ENCODE measurements around the gene MARCHF9.

The MARCHF9 gene

DNA sequence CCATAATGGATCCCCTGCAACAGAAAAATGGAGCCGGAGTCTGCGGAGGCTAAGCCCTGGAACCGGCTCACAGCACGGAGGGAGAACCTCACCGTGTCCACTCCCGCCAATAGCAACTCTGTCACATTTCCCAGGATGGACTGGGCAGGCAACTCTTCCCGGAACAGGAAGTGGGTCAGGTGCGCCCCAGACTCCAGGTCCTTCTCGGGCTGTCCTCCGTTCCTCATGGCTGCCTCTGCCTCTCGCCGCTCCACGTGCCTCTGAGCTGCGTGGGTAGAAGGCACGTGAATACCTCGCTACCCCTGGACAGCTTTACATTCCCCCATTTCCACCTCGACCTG lies 9.7 kb downstream of the MARCHF9 start:
- no peak for DNase-seq (ENCODE audit: low read depth, low spot score)
- H3K4me3 ChIP-seq (ENCODE audit: low read depth, low read length) = peak overlapping the region; percentile 46
- CTCF ChIA-PET = interaction anchor here (0.6 to 5.4 kb wide), 10 partner anchors 8 to 142 kb away, joined by 3 to 44 read pairs (median 3); no protein-coding TSS in a partner anchor
- TF ChIP-seq, protein P1, sequence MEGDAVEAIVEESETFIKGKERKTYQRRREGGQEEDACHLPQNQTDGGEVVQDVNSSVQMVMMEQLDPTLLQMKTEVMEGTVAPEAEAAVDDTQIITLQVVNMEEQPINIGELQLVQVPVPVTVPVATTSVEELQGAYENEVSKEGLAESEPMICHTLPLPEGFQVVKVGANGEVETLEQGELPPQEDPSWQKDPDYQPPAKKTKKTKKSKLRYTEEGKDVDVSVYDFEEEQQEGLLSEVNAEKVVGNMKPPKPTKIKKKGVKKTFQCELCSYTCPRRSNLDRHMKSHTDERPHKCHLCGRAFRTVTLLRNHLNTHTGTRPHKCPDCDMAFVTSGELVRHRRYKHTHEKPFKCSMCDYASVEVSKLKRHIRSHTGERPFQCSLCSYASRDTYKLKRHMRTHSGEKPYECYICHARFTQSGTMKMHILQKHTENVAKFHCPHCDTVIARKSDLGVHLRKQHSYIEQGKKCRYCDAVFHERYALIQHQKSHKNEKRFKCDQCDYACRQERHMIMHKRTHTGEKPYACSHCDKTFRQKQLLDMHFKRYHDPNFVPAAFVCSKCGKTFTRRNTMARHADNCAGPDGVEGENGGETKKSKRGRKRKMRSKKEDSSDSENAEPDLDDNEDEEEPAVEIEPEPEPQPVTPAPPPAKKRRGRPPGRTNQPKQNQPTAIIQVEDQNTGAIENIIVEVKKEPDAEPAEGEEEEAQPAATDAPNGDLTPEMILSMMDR (IDR thresholded peaks at IDR 0.05; ENCODE audit: insufficient read depth, low read length, missing control alignments) = no peak
- POLR2A ChIA-PET = no interaction called here

DNA sequence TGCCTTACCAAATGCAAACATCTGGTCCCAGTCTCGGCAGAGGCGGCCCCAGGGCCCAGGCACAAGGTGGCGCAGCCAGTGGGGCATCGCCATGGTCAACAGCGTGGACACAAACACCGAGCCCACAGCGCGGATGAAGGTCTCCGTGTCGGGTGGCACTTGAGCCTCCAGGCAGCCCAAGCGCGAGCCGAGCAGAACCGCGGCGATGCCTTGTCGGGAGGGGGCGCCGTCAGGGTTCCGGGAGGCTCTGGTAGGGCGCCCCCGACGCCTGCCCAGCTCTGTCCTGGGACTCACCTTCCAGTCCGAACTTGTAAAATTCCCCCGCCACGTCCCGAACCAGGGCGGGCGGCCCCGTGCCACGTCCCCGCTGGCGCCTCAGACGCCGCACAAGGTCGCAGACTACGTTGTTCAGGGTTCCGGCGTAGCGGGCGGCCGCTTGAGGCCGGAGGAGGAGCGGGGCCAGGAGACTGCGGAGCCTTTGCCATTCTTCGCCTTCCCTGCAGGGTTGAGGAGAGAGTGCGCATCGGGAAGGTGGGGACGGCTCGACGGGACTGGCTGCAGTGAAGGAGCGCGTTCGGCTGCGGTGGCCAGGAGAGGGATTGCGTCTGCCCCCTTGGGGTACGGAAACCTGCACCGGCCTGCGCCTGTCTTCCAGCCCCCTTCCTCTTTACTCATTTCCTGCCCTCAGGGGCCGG lies 10.2 kb downstream of the MARCHF9 start:
- no peak for DNase-seq (ENCODE audit: low read depth, low spot score)
- POLR2A ChIA-PET = no interaction called here
- CTCF ChIA-PET = interaction anchor here (0.6 to 5.4 kb wide), 11 partner anchors 9 to 141 kb away, joined by 3 to 44 read pairs (median 3); no protein-coding TSS in a partner anchor

DNA sequence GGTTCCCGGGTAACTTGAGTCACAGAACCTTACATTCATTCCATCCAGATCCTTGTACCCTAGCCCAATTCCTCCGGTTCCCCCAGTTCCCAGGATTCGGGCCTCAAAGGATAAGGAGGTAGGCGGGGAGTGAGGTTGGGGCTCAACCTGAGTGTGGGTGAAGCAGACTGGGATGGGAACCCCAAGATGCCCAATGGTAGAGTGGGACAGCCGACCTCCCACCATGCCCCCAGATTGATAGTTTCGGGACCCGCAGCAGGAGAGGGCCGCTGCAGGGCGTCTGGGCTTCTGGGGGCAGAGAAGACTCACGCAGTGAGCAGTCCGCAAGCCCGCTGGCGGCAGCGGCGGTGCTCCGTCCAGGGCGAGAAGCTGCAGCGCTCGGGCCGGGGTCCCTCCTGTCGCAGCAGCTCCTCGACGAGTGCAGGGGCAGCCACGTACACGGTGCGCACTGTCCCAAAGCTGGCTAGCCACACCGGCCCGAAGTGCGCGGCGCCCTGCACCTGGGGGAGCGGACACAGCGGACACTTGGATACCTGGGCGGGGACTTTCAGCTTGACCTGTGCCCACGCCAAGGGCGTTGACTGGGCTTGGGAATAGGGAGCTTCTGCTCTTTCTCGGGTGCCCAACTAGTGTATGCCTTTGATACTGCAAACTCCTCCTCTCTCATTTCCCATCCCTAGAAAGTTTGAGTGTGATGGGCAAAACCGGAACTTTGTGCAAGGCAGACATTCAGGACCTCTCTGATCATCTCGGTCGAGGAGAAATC lies 11.0 kb downstream of the MARCHF9 start:
- DNase-seq (ENCODE audit: low read depth, low spot score) = no peak
- CTCF ChIA-PET = interaction anchor here (0.9 to 5.4 kb wide), 5 partner anchors 10 to 183 kb away, joined by 3 to 44 read pairs (median 4); partner anchors contain the start of gene TSFM
- POLR2A ChIA-PET = interaction anchor here (0.7 kb wide), 1 partner anchor 137 kb away, joined by 3 read pairs; no protein-coding TSS in a partner anchor
- TF ChIP-seq, protein P1 (IDR thresholded peaks at IDR 0.05; ENCODE audit: insufficient read depth, low read length, missing control alignments) = no peak
- H3K4me3 ChIP-seq (ENCODE audit: low read depth, low read length) = peak overlapping the region; percentile 40

More for the DNA sequence above, 10.2 kb downstream of the MARCHF9 start:
- TF ChIP-seq, protein P1 (IDR thresholded peaks at IDR 0.05; ENCODE audit: insufficient read depth, low read length, missing control alignments) = peak; percentile 57
- peak overlapping the region; percentile 46 for H3K4me3 ChIP-seq (ENCODE audit: low read depth, low read length)

DNA sequence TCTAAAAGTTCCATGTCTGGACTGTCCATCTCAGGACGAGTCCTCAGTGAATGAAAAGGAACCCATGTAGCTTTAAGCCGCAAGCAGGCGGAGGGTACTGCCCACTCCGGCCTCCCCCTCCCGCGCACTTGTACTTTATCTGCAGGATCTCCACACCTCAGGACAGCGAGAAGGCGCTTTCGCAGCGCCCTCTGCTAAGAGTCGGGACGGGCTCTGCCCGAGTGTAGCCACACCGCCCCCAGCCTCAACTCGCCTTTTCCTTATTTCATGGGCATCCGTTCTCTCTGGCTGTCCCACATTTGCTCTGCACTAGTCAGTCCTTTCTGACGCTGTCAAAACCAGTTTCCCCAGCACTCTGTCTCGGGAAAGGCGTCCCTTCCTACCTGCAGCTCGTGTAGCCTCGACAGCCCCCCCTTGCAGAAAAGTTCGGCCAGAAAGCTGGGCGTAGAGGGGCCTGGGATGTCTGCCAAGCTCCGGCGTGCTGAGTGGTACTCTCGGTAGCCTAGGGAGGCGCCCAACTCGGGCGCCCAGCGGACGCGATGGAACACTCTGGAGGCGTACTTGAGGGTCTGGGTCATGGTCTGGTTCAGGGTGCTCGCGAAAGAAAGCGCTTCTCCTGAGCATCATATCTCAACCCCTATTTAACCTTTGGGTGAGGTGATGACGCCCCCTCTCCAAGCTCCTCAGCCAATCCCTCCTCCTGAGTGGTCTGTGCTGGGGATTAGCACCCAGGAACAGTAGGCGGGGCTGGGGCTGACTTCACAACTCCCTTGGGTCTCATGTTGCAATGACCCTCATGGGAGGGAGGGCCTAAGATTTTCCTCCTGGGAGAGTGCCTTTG lies 11.8 kb downstream of the MARCHF9 start, which contains the start of gene CYP27B1:
CYP27B1 (minus strand) TSS at position 615 of the 841 bp plus-strand sequence; CDS start at position 578, 37 bp downstream.
- CTCF ChIA-PET = interaction anchor here (0.8 to 5.4 kb wide), 10 partner anchors 8 to 184 kb away, joined by 3 to 44 read pairs (median 4); partner anchors contain the start of gene TSFM
- peak within 1 kb of the TSS; percentile 40 for H3K4me3 ChIP-seq (ENCODE audit: low read depth, low read length)
- no peak for DNase-seq (ENCODE audit: low read depth, low spot score)
- POLR2A ChIA-PET = interaction anchor here (0.7 kb wide), 1 partner anchor 136 kb away, joined by 3 read pairs; no protein-coding TSS in a partner anchor
- TF ChIP-seq, protein P1 (IDR thresholded peaks at IDR 0.05; ENCODE audit: insufficient read depth, low read length, missing control alignments) = no peak

DNA sequence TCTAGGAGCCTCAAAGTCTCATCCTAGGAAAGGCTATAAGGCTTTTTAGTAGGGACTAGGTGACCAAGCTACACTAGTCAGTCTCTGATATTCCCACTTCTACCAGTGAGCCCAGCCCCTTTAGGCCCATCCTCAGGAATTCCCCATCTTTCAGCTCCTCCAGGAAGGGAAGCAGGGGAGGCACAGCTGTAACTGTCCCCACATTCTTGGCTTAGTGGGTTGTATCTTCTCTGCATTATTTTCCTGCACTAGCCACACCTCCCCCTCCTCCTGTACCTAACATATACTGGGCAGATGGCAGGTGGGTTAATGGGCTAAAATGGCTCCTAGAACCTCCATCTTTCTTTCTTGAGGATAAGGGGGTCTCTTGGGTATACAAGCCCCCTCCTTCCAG lies 12.4 kb downstream of the MARCHF9 start:
- no peak overlapping the region for H3K4me3 ChIP-seq (ENCODE audit: low read depth, low read length)
- CTCF ChIA-PET = interaction anchor here (0.6 to 5.4 kb wide), 9 partner anchors 8 to 176 kb away, joined by 3 to 44 read pairs (median 4); partner anchors contain the start of gene TSFM
- TF ChIP-seq, protein P1 (IDR thresholded peaks at IDR 0.05; ENCODE audit: insufficient read depth, low read length, missing control alignments) = no peak
- DNase-seq (ENCODE audit: low read depth, low spot score) = no peak
- POLR2A ChIA-PET = no interaction called here
